ENCODE measurements around the gene TRIM54.
"Not testable (repeated sequence)": the region's sequence is repeated elsewhere in the genome, so short reads cannot be mapped to it uniquely, and the experiment has no call there.

TRIM54 gene

GRCh38 chr2:27316655-27317412 is 34.6 kb downstream of the TRIM54 start:
- no peak for DNase-seq

GRCh38 chr2:27319839-27320238 is 37.6 kb downstream of the TRIM54 start:
- DNase-seq = not testable (repeated sequence)

- no peak for DNase-seq
Observed at GRCh38 chr2:27320958-27321543, 38.8 kb downstream of the TRIM54 start.

GRCh38 chr2:27322301-27322765 is 40.1 kb downstream of the TRIM54 start:
- DNase-seq = peak; percentile 15 to 21

- DNase-seq = peak; percentile 89
Observed at GRCh38 chr2:27322766-27323595, 40.8 kb downstream of the TRIM54 start, which contains the start of gene MPV17. TSS of gene MPV17 (minus strand) at chr2:27323097. CDS start at chr2:27322517, 580 bp downstream.

- DNase-seq = no peak
Observed at GRCh38 chr2:27323596-27324285, 41.5 kb downstream of the TRIM54 start.

- no peak for DNase-seq
Observed at GRCh38 chr2:27324720-27325119, 42.5 kb downstream of the TRIM54 start.

- no peak for DNase-seq
Observed at GRCh38 chr2:27335311-27335710, 53.1 kb downstream of the TRIM54 start.

GRCh38 chr2:27336173-27336572 is 53.9 kb downstream of the TRIM54 start:
- no peak for DNase-seq

GRCh38 chr2:27347641-27348040 is 65.4 kb downstream of the TRIM54 start:
- no peak for DNase-seq

- no peak for DNase-seq
Observed at GRCh38 chr2:27350106-27350693, 68.0 kb downstream of the TRIM54 start.

GRCh38 chr2:27351802-27352598 is 69.8 kb downstream of the TRIM54 start:
- DNase-seq = peak in 1 of 2 donors; percentile 26

GRCh38 chr2:27353386-27353761 is 71.1 kb downstream of the TRIM54 start:
- not testable (repeated sequence) for DNase-seq

GRCh38 chr2:27353762-27354596 is 71.8 kb downstream of the TRIM54 start:
- DNase-seq = no peak

GRCh38 chr2:27354597-27354927 is 72.3 kb downstream of the TRIM54 start:
- no peak for DNase-seq

- no peak for DNase-seq
Observed at GRCh38 chr2:27356056-27356381, 73.8 kb downstream of the TRIM54 start.

- peak; percentile 94 for DNase-seq
Observed at GRCh38 chr2:27356382-27357181, 74.4 kb downstream of the TRIM54 start, which contains the start of gene GTF3C2. TSS of gene GTF3C2 (minus strand) at chr2:27356764. CDS start at chr2:27343554, 13,210 bp downstream.
